IMR-90 (cell line): ENCODE results near the gene EPHB6. TPM values are rescaled to one million over a fixed set of nuclear protein-coding genes. Genes with fewer than 3 reads are reported as not detected.

Experiments
- ATAC-seq: fragments of 200-7000 bp; cut with Tn5 transposase; 2 replicates; pipeline ENCODE4 v1.9.1; 2020; ENCODE audit warnings: low read depth, mild to moderate bottlenecking, moderate library complexity
- BruUV-seq: library from RNA; stranded (reverse); fragments of 400-500 nt; replicated peaks from 2 replicates; lab custom pipeline; 2021; lab: Mats Ljungman, UMichigan
- CTCF ChIA-PET: fragments of 300-600 bp; formaldehyde crosslinking; extraction: SDS; loops from one replicate; lab custom pipeline; 2021; ENCODE audit warnings: antibody characterized with exemption; lab: Yijun Ruan, JAX
- POLR2A ChIA-PET: fragments of 300-600 bp; sonication (Branson Sonifier 250); formaldehyde crosslinking; loops from one replicate; lab custom pipeline; 2022; ENCODE audit warnings: antibody characterized with exemption; ENCODE audit not compliant: unreplicated experiment; lab: Charles Lee
- DNase-seq: peaks from one replicate; pipeline ENCODE4 v3.0.0; 2013
- H2AFZ ChIP-seq: replicated peaks from 2 replicates; pipeline ENCODE3; 2013; ENCODE audit warnings: low read length, mild to moderate bottlenecking; ENCODE audit not compliant: poor library complexity
- H2AK5ac ChIP-seq: 2 replicates; pipeline ENCODE4 v1.6.1; 2013; ENCODE audit warnings: low read depth, low read length, inconsistent platforms
- H2AK9ac ChIP-seq: replicated peaks from 2 replicates; pipeline ENCODE3; 2013; ENCODE audit warnings: mild to moderate bottlenecking, low read depth, low read length, moderate library complexity; ENCODE audit not compliant: poor library complexity
- H2BK120ac ChIP-seq: 2 replicates; pipeline ENCODE4 v1.6.1; 2013; ENCODE audit warnings: low read depth, low read length, inconsistent platforms
- H2BK15ac ChIP-seq: 3 replicates; pipeline ENCODE4 v1.6.1; 2013; ENCODE audit warnings: low read depth, low read length, inconsistent platforms
- H2BK20ac ChIP-seq: 2 replicates; pipeline ENCODE4 v1.6.1; 2013; ENCODE audit warnings: low read depth, mild to moderate bottlenecking, inconsistent platforms, low read length, moderate library complexity
- H2BK5ac ChIP-seq: 2 replicates; pipeline ENCODE4 v1.6.1; 2013; ENCODE audit warnings: mild to moderate bottlenecking, low read depth, low read length, inconsistent platforms; ENCODE audit not compliant: poor library complexity, severe bottlenecking
- H3K14ac ChIP-seq: replicated peaks from 2 replicates; pipeline ENCODE4 v1.6.1; 2013; ENCODE audit warnings: low read depth, low read length, inconsistent platforms
- H3K18ac ChIP-seq: 2 replicates; pipeline ENCODE4 v1.6.1; 2013; ENCODE audit warnings: low read depth, low read length, control low read depth
- H3K23ac ChIP-seq: 2 replicates; pipeline ENCODE4 v1.6.1; 2013; ENCODE audit warnings: low read depth, low read length, inconsistent platforms
- H3K27ac ChIP-seq: 2 replicates; pipeline ENCODE4 v1.5.1; 2013; ENCODE audit warnings: mild to moderate bottlenecking, control low read depth, low read length; ENCODE audit not compliant: insufficient read depth
- H3K27me3 ChIP-seq: 2 replicates; pipeline ENCODE4 v1.6.1; 2013; ENCODE audit warnings: low read length; ENCODE audit not compliant: control insufficient read depth, insufficient read depth
- H3K36me3 ChIP-seq: 2 replicates; pipeline ENCODE4 v1.6.1; 2013; ENCODE audit warnings: low read length, mixed read lengths; ENCODE audit not compliant: control insufficient read depth, insufficient read depth
- H3K4ac ChIP-seq: 2 replicates; pipeline ENCODE4 v1.6.1; 2013; ENCODE audit warnings: low read depth, low read length, inconsistent platforms
- H3K4me1 ChIP-seq: 2 replicates; pipeline ENCODE4 v1.6.1; 2013; ENCODE audit warnings: low read length, mixed read lengths; ENCODE audit not compliant: control insufficient read depth, insufficient read depth
- H3K4me2 ChIP-seq: 2 replicates; pipeline ENCODE4 v1.6.1; 2013; ENCODE audit warnings: low read depth, mild to moderate bottlenecking, control low read depth, low read length, moderate library complexity
- H3K4me3 ChIP-seq: 2 replicates; pipeline ENCODE4 v1.5.1; 2013; ENCODE audit warnings: low read depth, mild to moderate bottlenecking, control low read depth, low read length, moderate library complexity; ENCODE audit not compliant: insufficient read depth
- H3K56ac ChIP-seq: 2 replicates; pipeline ENCODE4 v1.6.1; 2013; ENCODE audit warnings: low read length, inconsistent platforms; ENCODE audit not compliant: insufficient read depth; ENCODE audit errors: extremely low read depth
- H3K79me1 ChIP-seq, 2 experiments: 2 replicates each; pipeline ENCODE4 v1.6.1; 2013; ENCODE audit warnings: low read length in 2 of 2, inconsistent platforms in 1 of 2, low read depth in 1 of 2
- H3K9ac ChIP-seq: 2 replicates; pipeline ENCODE4 v1.6.1; 2013; ENCODE audit warnings: low read depth, low read length, control low read depth
- H3K9me1 ChIP-seq: 2 replicates; pipeline ENCODE4 v1.6.1; 2013; ENCODE audit warnings: low read length, inconsistent platforms; ENCODE audit not compliant: insufficient read depth
- H3K9me3 ChIP-seq: 2 replicates; pipeline ENCODE4 v1.6.1; 2013; ENCODE audit warnings: low read length; ENCODE audit not compliant: control insufficient read depth, insufficient read depth
- H4K20me1 ChIP-seq: 2 replicates; pipeline ENCODE4 v1.6.1; 2013; ENCODE audit warnings: low read length, inconsistent platforms; ENCODE audit not compliant: insufficient read depth
- H4K5ac ChIP-seq: 2 replicates; pipeline ENCODE4 v1.6.1; 2013; ENCODE audit warnings: mild to moderate bottlenecking, low read depth, low read length, control low read depth
- H4K8ac ChIP-seq, 2 experiments: 2 replicates each; pipeline ENCODE4 v1.6.1; 2013; ENCODE audit warnings: low read depth in 2 of 2, low read length in 2 of 2, control low read depth in 1 of 2, inconsistent platforms in 1 of 2
- H4K91ac ChIP-seq: 2 replicates; pipeline ENCODE4 v1.6.1; 2013; ENCODE audit warnings: low read depth, low read length, inconsistent platforms; ENCODE audit not compliant: insufficient read depth
- BHLHE40 ChIP-seq: fragments of 150-350 bp; IDR thresholded peaks from 2 replicates; pipeline ENCODE4 v1.6.1; 2016; ENCODE audit warnings: mild to moderate bottlenecking, low read depth, low read length
- CEBPB ChIP-seq: IDR thresholded peaks from 2 replicates; pipeline ENCODE4 v1.6.1; 2012; ENCODE audit warnings: low read depth, low read length, improper control_type of control experiment
- CHD1 ChIP-seq: IDR thresholded peaks from 2 replicates; pipeline ENCODE4 v1.6.1; 2012; ENCODE audit warnings: low read depth, low read length, improper control_type of control experiment
- FOS ChIP-seq: fragments of 150-350 bp; IDR thresholded peaks from 2 replicates; pipeline ENCODE4 v1.6.1; 2016; ENCODE audit warnings: low read depth, low read length
- MAFK ChIP-seq: IDR thresholded peaks from 2 replicates; pipeline ENCODE4 v1.6.1; 2012; ENCODE audit warnings: low read depth, low read length, improper control_type of control experiment
- MAZ ChIP-seq: IDR thresholded peaks from 2 replicates; pipeline ENCODE4 v1.6.1; 2012; ENCODE audit warnings: low read depth, mild to moderate bottlenecking, low read length, improper control_type of control experiment, moderate library complexity, borderline replicate concordance
- MXI1 ChIP-seq: IDR thresholded peaks from 2 replicates; pipeline ENCODE4 v1.6.1; 2012; ENCODE audit warnings: low read depth, mild to moderate bottlenecking, low read length, moderate library complexity, borderline replicate concordance
- NFE2L2 ChIP-seq: fragments of 150-350 bp; IDR thresholded peaks from 2 replicates; pipeline ENCODE4 v1.6.1; 2016; ENCODE audit warnings: low read depth, mild to moderate bottlenecking, low read length
- POLR2A ChIP-seq: IDR thresholded peaks from 2 replicates; pipeline ENCODE4 v1.6.1; 2012; ENCODE audit warnings: mild to moderate bottlenecking, low read depth, low read length
- RAD21 ChIP-seq: IDR thresholded peaks from 2 replicates; pipeline ENCODE4 v1.6.1; 2012; ENCODE audit warnings: low read length, improper control_type of control experiment
- RCOR1 ChIP-seq: IDR thresholded peaks from 2 replicates; pipeline ENCODE4 v1.6.1; 2012; ENCODE audit warnings: mild to moderate bottlenecking, low read length, improper control_type of control experiment; ENCODE audit not compliant: insufficient replicate concordance
- RFX5 ChIP-seq: IDR thresholded peaks from 2 replicates; pipeline ENCODE4 v1.8.0; 2012; ENCODE audit warnings: low read depth, mild to moderate bottlenecking, low read length, moderate library complexity
- USF2 ChIP-seq: fragments of 150-350 bp; IDR thresholded peaks from 2 replicates; pipeline ENCODE4 v1.6.1; 2017; ENCODE audit warnings: mild to moderate bottlenecking, antibody characterized with exemption, low read length, low read depth
- WGBS, 2 experiments: methylation state at CpG; one replicate each; pipeline versions ENCODE4 v1.1.5 to v1.1.7; 2013; ENCODE audit warnings: missing lambda C conversion rate in 2 of 2; ENCODE audit not compliant: insufficient read length in 1 of 2; ENCODE audit errors: extremely low coverage in 2 of 2; 5-methylcytosine and 5-hydroxymethylcytosine counted together
- dilution Hi-C: fragments of 300-500 bp; cut with HindIII; formaldehyde crosslinking; loops from one replicate; pipeline ENCODE4 v1.14.3; 2018; ENCODE audit warnings: low sequenced_read_pairs; ENCODE audit not compliant: unreplicated experiment
- in situ Hi-C: fragments of 300-500 bp; cut with MboI; formaldehyde crosslinking; loops from 3 replicates; pipeline ENCODE4 v1.14.3; 2019; ENCODE audit warnings: low sequenced_read_pairs, inconsistent platforms, mixed read lengths
- intact Hi-C: fragments of 100-400 bp; cut with micrococcal nuclease; formaldehyde crosslinking; loops from 2 replicates; pipeline ENCODE4 v1.10.0; 2022
- polyA plus RNA-seq, 3 experiments: library from polyadenylated mRNA; depleted of rRNA; stranded (reverse); fragments of >200 nt; gene quantifications; 2 replicates each; pipeline ENCODE4 v1.2.3, GENCODE V29; 2012; ENCODE audit warnings: low replicate concordance in 1 of 3
- total RNA-seq: library from RNA; depleted of rRNA; stranded (reverse); fragments of >200 nt; gene quantifications from 2 replicates; pipeline ENCODE4 v1.2.3, GENCODE V29; 2012
- TF ChIP-seq, protein P1 (sequence below): conservative IDR thresholded peaks from 2 replicates; pipeline ENCODE4 v1.5.1; 2012; ENCODE audit warnings: mild to moderate bottlenecking, low read depth, low read length, improper control_type of control experiment

The EPHB6 gene
- total and polyA plus RNA-seq, 2 of the 4 experiments (the other 2 are of a cell fraction) = under 0.01 to 0.60 TPM

DNA sequence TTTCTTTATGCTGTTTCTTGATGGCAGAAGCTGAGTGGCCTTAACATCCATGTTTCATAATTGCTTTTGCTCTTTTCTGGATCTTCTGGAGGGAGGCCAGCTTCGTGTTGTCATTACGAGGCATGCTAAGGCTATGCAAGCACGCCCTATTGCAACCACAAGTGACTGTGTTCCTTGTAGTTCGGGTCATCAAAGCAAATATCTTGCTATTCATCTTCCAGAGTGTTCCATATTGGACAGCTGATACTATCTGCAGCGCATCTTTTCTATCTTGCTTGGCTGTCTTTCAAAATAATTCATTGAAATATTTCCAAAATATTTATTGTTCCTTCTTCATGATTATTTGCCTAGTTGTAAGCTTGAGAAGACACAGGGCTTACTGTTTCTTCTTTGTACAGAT, 5.0 kb downstream of the EPHB6 start:
- Histone ChIP-seq H2AK9ac (no peak overlapping the region), H3K9me1 (no peaks in the 10 kb centered on the region), H3K9me3 (no peaks in the 10 kb centered on the region), H3K79me1 (no peaks in the 10 kb centered on the region), H3K14ac (no peak overlapping the region), H2BK5ac (no peak overlapping the region), H2BK20ac (no peak overlapping the region), H3K36me3 (no peaks in the 10 kb centered on the region), H3K27ac (no peak overlapping the region), H3K4me3 (no peak overlapping the region), H4K20me1 (no peaks in the 10 kb centered on the region), H3K4ac (no peak overlapping the region), H4K91ac (no peak overlapping the region), H2BK15ac (no peak overlapping the region), H2AFZ (no peak overlapping the region), H3K4me1 (no peaks in the 10 kb centered on the region), H3K27me3 (peaks cover 11% of the 10 kb centered on the region), H3K23ac (no peak overlapping the region), H3K56ac (no peak overlapping the region), H2AK5ac (no peak overlapping the region), H4K8ac (no peak overlapping the region), H3K4me2 (no peak overlapping the region), H4K5ac (no peak overlapping the region), H2BK120ac (no peak overlapping the region), H3K18ac (no peak overlapping the region), H3K9ac (no peak overlapping the region)
- TF ChIP-seq RCOR1 = no peak
- TF ChIP-seq CHD1 = no peak
- TF ChIP-seq RAD21 = no peak
- no peak for TF ChIP-seq USF2
- no peak for TF ChIP-seq CEBPB
- no peak for TF ChIP-seq RFX5
- TF ChIP-seq POLR2A = no peak
- no peak for TF ChIP-seq FOS
- TF ChIP-seq, protein P1, sequence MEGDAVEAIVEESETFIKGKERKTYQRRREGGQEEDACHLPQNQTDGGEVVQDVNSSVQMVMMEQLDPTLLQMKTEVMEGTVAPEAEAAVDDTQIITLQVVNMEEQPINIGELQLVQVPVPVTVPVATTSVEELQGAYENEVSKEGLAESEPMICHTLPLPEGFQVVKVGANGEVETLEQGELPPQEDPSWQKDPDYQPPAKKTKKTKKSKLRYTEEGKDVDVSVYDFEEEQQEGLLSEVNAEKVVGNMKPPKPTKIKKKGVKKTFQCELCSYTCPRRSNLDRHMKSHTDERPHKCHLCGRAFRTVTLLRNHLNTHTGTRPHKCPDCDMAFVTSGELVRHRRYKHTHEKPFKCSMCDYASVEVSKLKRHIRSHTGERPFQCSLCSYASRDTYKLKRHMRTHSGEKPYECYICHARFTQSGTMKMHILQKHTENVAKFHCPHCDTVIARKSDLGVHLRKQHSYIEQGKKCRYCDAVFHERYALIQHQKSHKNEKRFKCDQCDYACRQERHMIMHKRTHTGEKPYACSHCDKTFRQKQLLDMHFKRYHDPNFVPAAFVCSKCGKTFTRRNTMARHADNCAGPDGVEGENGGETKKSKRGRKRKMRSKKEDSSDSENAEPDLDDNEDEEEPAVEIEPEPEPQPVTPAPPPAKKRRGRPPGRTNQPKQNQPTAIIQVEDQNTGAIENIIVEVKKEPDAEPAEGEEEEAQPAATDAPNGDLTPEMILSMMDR = no peak
- no peak for TF ChIP-seq NFE2L2
- TF ChIP-seq MAFK = no peak
- TF ChIP-seq BHLHE40 = no peak
- TF ChIP-seq MXI1 = no peak
- no peak for TF ChIP-seq MAZ
- POLR2A ChIA-PET = no interaction called here
- ATAC-seq = no peak
- BruUV-seq = no TSS peak
- dilution Hi-C loops = no loop called here
- in situ Hi-C loops = loop anchor here (10.0 kb wide), 1 partner anchor 355 kb away; no protein-coding TSS in a partner anchor
- intact Hi-C loops = no loop called here
- CTCF ChIA-PET = no interaction called here
- WGBS, 2 experiments = no CpG with 5 or more reads among the region's 5 CpGs
- DNase-seq = peak; percentile 2
